Measurements from ENCODE around the gene CMTM2.

CMTM2 gene

GRCh38 chr16:66617010-66617434 is 37.8 kb downstream of the CMTM2 start:
- H4K20me1 ChIP-seq (ENCODE audit: insufficient read depth, low read length, poor library complexity, severe bottlenecking): no peaks in the 10 kb centered on the region
- no peak overlapping the region for H2AFZ ChIP-seq (ENCODE audit: low read length)
- peaks cover 2% of the 10 kb centered on the region for H3K4me1 ChIP-seq (ENCODE audit: insufficient read depth, low read length, poor library complexity, severe bottlenecking)
- H3K4me3 ChIP-seq (ENCODE audit: low read length, poor library complexity, severe bottlenecking): no peak overlapping the region
- no peak overlapping the region for H3K9ac ChIP-seq (ENCODE audit: low read depth, low read length, poor library complexity, severe bottlenecking)
- H3K36me3 ChIP-seq (ENCODE audit: insufficient read depth, low read length): peaks cover 25% of the 10 kb centered on the region; the same call in 1 of the 2 replicates
- no peak overlapping the region for H3K4me2 ChIP-seq (ENCODE audit: low read depth, low read length, poor library complexity, severe bottlenecking)
- no peaks in the 10 kb centered on the region for H3K79me2 ChIP-seq (ENCODE audit: insufficient read depth, low read length)
- H3K27me3 ChIP-seq (ENCODE audit: insufficient read depth, low read length, poor library complexity, severe bottlenecking): no peaks in the 10 kb centered on the region
- H3K9me3 ChIP-seq (ENCODE audit: insufficient read depth, low read depth, low read length): no peaks in the 10 kb centered on the region
- no peak for TF ChIP-seq CTCF (conservative IDR thresholded peaks at IDR 0.05; ENCODE audit: low read length)
- no peaks in the 10 kb centered on the region for H3K9me2 ChIP-seq (replicated peaks; ENCODE audit: low read depth, low read length)
- H3F3A ChIP-seq (ENCODE audit: low read depth): no peaks in the 10 kb centered on the region

- Histone ChIP-seq H4K20me1 (ENCODE audit: insufficient read depth, low read length, poor library complexity, severe bottlenecking) (no peaks in the 10 kb centered on the region), H2AFZ (ENCODE audit: low read length) (no peak overlapping the region), H3K36me3 (ENCODE audit: insufficient read depth, low read length) (peaks cover 18% of the 10 kb centered on the region; the same call in 1 of the 2 replicates), H3K27me3 (ENCODE audit: insufficient read depth, low read length, poor library complexity, severe bottlenecking) (no peaks in the 10 kb centered on the region), H3K9me2 (replicated peaks; ENCODE audit: low read depth, low read length) (no peaks in the 10 kb centered on the region), H3K9ac (ENCODE audit: low read depth, low read length, poor library complexity, severe bottlenecking) (no peak overlapping the region), H3K4me1 (ENCODE audit: insufficient read depth, low read length, poor library complexity, severe bottlenecking) (peaks cover 2% of the 10 kb centered on the region), H3K9me3 (ENCODE audit: insufficient read depth, low read depth, low read length) (no peaks in the 10 kb centered on the region), H3K4me3 (ENCODE audit: low read length, poor library complexity, severe bottlenecking) (no peak overlapping the region), H3K4me2 (ENCODE audit: low read depth, low read length, poor library complexity, severe bottlenecking) (no peak overlapping the region), H3K79me2 (ENCODE audit: insufficient read depth, low read length) (no peaks in the 10 kb centered on the region), H3F3A (ENCODE audit: low read depth) (no peaks in the 10 kb centered on the region)
- TF ChIP-seq CTCF (conservative IDR thresholded peaks at IDR 0.05; ENCODE audit: low read length): no peak
- TF ChIP-seq EZH2phosphoT487 (IDR thresholded peaks at IDR 0.05; ENCODE audit: borderline replicate concordance): no peak
These were observed 38.5 kb downstream of the CMTM2 start for GRCh38 chr16:66617728-66618127.

- H3K9ac ChIP-seq (ENCODE audit: low read depth, low read length, poor library complexity, severe bottlenecking): no peak overlapping the region
- H3K4me3 ChIP-seq (ENCODE audit: low read length, poor library complexity, severe bottlenecking): no peak overlapping the region
- H3K9me2 ChIP-seq (replicated peaks; ENCODE audit: low read depth, low read length): no peaks in the 10 kb centered on the region
- no peak overlapping the region for H2AFZ ChIP-seq (ENCODE audit: low read length)
- no peaks in the 10 kb centered on the region for H3K27me3 ChIP-seq (ENCODE audit: insufficient read depth, low read length, poor library complexity, severe bottlenecking)
- H3K36me3 ChIP-seq (ENCODE audit: insufficient read depth, low read length): peaks cover 8% of the 10 kb centered on the region; the same call in 1 of the 2 replicates
- TF ChIP-seq CTCF (conservative IDR thresholded peaks at IDR 0.05; ENCODE audit: low read length) (no peak), EZH2phosphoT487 (IDR thresholded peaks at IDR 0.05; ENCODE audit: borderline replicate concordance) (no peak)
- H3K9me3 ChIP-seq (ENCODE audit: insufficient read depth, low read depth, low read length): no peaks in the 10 kb centered on the region
- no peaks in the 10 kb centered on the region for H3K79me2 ChIP-seq (ENCODE audit: insufficient read depth, low read length)
- no peak overlapping the region for H3K4me2 ChIP-seq (ENCODE audit: low read depth, low read length, poor library complexity, severe bottlenecking)
- peaks cover 2% of the 10 kb centered on the region for H3K4me1 ChIP-seq (ENCODE audit: insufficient read depth, low read length, poor library complexity, severe bottlenecking)
- no peaks in the 10 kb centered on the region for H4K20me1 ChIP-seq (ENCODE audit: insufficient read depth, low read length, poor library complexity, severe bottlenecking)
- H3F3A ChIP-seq (ENCODE audit: low read depth): no peaks in the 10 kb centered on the region
These were observed 39.5 kb downstream of the CMTM2 start for GRCh38 chr16:66618588-66619375.

Data from Loucy (cell line).